OCI-LY3 (cell line): ENCODE measurements around the gene PRCD.

Experiments
- EZH2phosphoT487 ChIP-seq: fragments of 200-600 bp; shearing (Covaris generic); IDR thresholded peaks from 2 replicates; pipeline ENCODE4 v1.6.1; 2018; ENCODE audit warnings: antibody characterized with exemption, mixed run types, low read depth
- TF ChIP-seq, protein P1 (sequence below): fragments of 200-600, 300-600 bp; sonication (generic); IDR thresholded peaks from 2 replicates; pipeline ENCODE4 v1.5.1; 2014; ENCODE audit warnings: antibody characterized with exemption, low read length, low read depth

GRCh38 chr17:76519048-76519966 is 20.5 kb upstream of the PRCD start:
- TF ChIP-seq, protein P1, sequence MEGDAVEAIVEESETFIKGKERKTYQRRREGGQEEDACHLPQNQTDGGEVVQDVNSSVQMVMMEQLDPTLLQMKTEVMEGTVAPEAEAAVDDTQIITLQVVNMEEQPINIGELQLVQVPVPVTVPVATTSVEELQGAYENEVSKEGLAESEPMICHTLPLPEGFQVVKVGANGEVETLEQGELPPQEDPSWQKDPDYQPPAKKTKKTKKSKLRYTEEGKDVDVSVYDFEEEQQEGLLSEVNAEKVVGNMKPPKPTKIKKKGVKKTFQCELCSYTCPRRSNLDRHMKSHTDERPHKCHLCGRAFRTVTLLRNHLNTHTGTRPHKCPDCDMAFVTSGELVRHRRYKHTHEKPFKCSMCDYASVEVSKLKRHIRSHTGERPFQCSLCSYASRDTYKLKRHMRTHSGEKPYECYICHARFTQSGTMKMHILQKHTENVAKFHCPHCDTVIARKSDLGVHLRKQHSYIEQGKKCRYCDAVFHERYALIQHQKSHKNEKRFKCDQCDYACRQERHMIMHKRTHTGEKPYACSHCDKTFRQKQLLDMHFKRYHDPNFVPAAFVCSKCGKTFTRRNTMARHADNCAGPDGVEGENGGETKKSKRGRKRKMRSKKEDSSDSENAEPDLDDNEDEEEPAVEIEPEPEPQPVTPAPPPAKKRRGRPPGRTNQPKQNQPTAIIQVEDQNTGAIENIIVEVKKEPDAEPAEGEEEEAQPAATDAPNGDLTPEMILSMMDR, result no peak
- no peak for TF ChIP-seq EZH2phosphoT487
